ENCODE results near the gene MYO1B.
"Not testable (repeated sequence)": the region's sequence is repeated elsewhere in the genome, so short reads cannot be mapped to it uniquely, and the experiment has no call there.

MYO1B gene

GRCh38 chr2:191452065-191452464 is 206.9 kb downstream of the MYO1B start:
- no peak for DNase-seq (ENCODE audit: low spot score)
- in situ Hi-C loops (cut with MboI; ENCODE audit: low sequenced_read_pairs, unreplicated experiment) = no loop called here
- TF ChIP-seq CTCF (IDR thresholded peaks at IDR 0.05; ENCODE audit: borderline replicate concordance, control extremely low read depth, extremely low read depth, insufficient read depth, missing control alignments) = no peak

GRCh38 chr2:191453761-191454160 is 208.6 kb downstream of the MYO1B start:
- in situ Hi-C loops (cut with MboI; ENCODE audit: low sequenced_read_pairs, unreplicated experiment) = no loop called here
- DNase-seq (ENCODE audit: low spot score) = no peak
- TF ChIP-seq CTCF (IDR thresholded peaks at IDR 0.05; ENCODE audit: borderline replicate concordance, control extremely low read depth, extremely low read depth, insufficient read depth, missing control alignments) = no peak

GRCh38 chr2:191456506-191456905 is 211.3 kb downstream of the MYO1B start:
- in situ Hi-C loops (cut with MboI; ENCODE audit: low sequenced_read_pairs, unreplicated experiment); DNase-seq (ENCODE audit: low spot score): not testable (repeated sequence)

- DNase-seq (ENCODE audit: low spot score) = no peak
- no peak for TF ChIP-seq CTCF (IDR thresholded peaks at IDR 0.05; ENCODE audit: borderline replicate concordance, control extremely low read depth, extremely low read depth, insufficient read depth, missing control alignments)
- in situ Hi-C loops (cut with MboI; ENCODE audit: low sequenced_read_pairs, unreplicated experiment) = no loop called here
These were observed 214.0 kb downstream of the MYO1B start for GRCh38 chr2:191459158-191459557.

GRCh38 chr2:191462370-191462769 is 217.2 kb downstream of the MYO1B start:
- in situ Hi-C loops (cut with MboI; ENCODE audit: low sequenced_read_pairs, unreplicated experiment) = no loop called here
- no peak for DNase-seq (ENCODE audit: low spot score)
- no peak for TF ChIP-seq CTCF (IDR thresholded peaks at IDR 0.05; ENCODE audit: borderline replicate concordance, control extremely low read depth, extremely low read depth, insufficient read depth, missing control alignments)

GRCh38 chr2:191463790-191464189 is 218.6 kb downstream of the MYO1B start:
- no peak for DNase-seq (ENCODE audit: low spot score)
- TF ChIP-seq CTCF (IDR thresholded peaks at IDR 0.05; ENCODE audit: borderline replicate concordance, control extremely low read depth, extremely low read depth, insufficient read depth, missing control alignments) = no peak
- in situ Hi-C loops (cut with MboI; ENCODE audit: low sequenced_read_pairs, unreplicated experiment) = no loop called here

GRCh38 chr2:191465766-191466420 is 220.7 kb downstream of the MYO1B start:
- no peak for DNase-seq (ENCODE audit: low spot score)
- in situ Hi-C loops (cut with MboI; ENCODE audit: low sequenced_read_pairs, unreplicated experiment) = no loop called here
- no peak for TF ChIP-seq CTCF (IDR thresholded peaks at IDR 0.05; ENCODE audit: borderline replicate concordance, control extremely low read depth, extremely low read depth, insufficient read depth, missing control alignments)
